Measurements from ENCODE around the gene CCSER2. TPM values are rescaled to one million over a fixed set of nuclear protein-coding genes. Genes with fewer than 3 reads are reported as not detected.

The CCSER2 gene, protein sequence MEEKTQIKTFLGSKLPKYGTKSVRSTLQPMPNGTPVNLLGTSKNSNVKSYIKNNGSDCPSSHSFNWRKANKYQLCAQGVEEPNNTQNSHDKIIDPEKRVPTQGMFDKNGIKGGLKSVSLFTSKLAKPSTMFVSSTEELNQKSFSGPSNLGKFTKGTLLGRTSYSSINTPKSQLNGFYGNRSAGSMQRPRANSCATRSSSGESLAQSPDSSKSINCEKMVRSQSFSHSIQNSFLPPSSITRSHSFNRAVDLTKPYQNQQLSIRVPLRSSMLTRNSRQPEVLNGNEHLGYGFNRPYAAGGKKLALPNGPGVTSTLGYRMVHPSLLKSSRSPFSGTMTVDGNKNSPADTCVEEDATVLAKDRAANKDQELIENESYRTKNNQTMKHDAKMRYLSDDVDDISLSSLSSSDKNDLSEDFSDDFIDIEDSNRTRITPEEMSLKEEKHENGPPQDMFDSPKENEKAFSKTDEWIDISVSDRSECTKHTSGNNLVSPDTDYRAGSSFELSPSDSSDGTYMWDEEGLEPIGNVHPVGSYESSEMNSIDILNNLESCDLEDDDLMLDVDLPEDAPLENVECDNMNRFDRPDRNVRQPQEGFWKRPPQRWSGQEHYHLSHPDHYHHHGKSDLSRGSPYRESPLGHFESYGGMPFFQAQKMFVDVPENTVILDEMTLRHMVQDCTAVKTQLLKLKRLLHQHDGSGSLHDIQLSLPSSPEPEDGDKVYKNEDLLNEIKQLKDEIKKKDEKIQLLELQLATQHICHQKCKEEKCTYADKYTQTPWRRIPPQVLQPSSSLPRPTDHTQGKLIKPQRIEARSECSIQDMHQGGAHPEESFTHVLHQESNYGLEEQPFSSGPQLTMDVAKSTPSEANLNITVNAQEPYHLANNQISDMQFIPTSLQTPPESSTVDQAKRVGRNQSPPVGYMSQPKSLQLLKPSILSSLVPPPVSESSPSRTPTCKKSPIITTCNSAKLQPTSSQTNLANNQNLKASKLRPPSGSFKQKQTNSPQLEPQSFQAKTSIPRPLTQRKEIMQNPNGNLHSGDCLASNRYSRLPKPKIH
- total RNA-seq (2022; extraction: Qiagen RNA extraction), result 8.2 to 12.4 TPM (median 11.2 TPM) in 5 replicates

DNA sequence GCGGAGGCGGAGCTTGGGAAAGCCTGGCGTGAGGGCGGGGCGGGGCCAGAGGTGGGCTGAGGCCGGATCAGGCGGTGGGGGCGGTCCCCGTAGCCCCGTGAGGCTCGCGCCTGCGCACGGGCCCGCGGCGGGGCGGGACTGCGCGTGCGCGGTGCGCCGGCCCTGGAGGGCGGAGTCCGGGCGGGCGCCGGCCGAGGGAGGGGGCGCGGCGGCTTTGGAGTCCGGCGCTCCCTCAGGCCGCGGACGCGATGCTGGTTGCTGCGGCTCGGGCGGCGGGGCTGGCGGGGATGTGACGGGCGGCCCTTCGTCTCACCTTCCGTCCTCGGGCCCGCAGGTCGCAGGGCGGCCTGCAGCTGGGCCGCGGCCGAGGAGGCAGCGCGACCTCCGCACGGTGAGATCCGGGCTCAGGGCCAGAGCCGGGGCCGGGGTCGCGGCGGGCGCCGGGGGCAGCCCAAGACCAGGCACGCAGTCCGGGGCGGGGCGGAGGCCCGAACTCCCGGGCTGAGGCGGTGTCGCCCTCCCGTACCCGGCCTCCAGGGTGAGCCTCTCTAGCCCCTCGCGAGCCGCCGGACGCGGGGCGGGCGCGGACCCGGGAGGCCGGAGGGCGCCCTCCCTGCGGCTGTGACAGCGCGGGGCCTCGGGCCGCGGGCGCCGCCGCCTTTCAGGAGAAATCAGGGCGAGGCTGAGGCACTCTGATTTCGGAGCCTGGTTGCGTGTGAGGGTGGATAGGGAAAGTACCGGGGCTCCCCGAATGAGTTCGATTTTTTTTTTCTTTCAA is at the start of gene CCSER2:
Gene CCSER2, plus strand, starts transcription at position 172 of the 778 bp plus-strand sequence. CDS start 42,464 bp downstream, outside the sequence.

Other genes with a start within 250 kb of the CCSER2 start
- gene GHITM, start 189.1 kb upstream of the CCSER2 start, total RNA-seq (2022; extraction: Qiagen RNA extraction), result 196 to 216 TPM (median 196 TPM) in 5 replicates
- gene GPR15LG, start 154.8 kb upstream of the CCSER2 start, total RNA-seq (2022; extraction: Qiagen RNA extraction), result not detected in 5 replicates
- gene CDHR1, start 134.1 kb upstream of the CCSER2 start, total RNA-seq (2022; extraction: Qiagen RNA extraction), result 0.07 to 0.13 TPM (median 0.10 TPM) in 5 replicates
- not detected in 5 replicates for gene LRIT2, start 103.0 kb upstream of the CCSER2 start, total RNA-seq (2022; extraction: Qiagen RNA extraction)
- not detected in 5 replicates for gene LRIT1, start 87.0 kb upstream of the CCSER2 start, total RNA-seq (2022; extraction: Qiagen RNA extraction)
- not detected in 5 replicates for gene RGR, start 83.5 kb upstream of the CCSER2 start, total RNA-seq (2022; extraction: Qiagen RNA extraction)